ENCODE data around the gene ARCN1.

The ARCN1 gene

DNA sequence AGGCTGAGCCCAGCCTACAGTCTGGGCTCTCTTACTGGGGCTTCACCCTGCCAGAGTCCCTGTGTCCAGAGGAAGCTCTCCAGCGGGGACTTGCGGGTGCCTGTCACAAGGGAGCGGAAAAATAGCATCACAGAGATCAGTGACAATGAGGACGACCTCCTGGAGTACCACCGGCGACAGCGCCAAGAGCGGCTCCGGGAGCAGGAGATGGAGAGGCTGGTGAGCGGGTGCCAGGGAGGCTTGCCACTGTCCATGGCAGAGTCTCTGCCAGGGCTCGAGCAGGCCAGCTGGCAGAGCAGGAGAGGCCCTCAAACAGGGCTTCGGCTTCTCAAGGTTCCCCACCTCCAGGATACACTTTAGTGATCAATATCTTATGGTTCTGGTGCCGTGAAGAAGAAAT, 56.2 kb downstream of the ARCN1 start:
- no peak for TF ChIP-seq POLR2A (IDR thresholded peaks at IDR 0.05; ENCODE audit: low read depth, low read length)
- no peak for DNase-seq (ENCODE audit: insufficient read length, low spot score)
- no peak for FAIRE-seq

DNA sequence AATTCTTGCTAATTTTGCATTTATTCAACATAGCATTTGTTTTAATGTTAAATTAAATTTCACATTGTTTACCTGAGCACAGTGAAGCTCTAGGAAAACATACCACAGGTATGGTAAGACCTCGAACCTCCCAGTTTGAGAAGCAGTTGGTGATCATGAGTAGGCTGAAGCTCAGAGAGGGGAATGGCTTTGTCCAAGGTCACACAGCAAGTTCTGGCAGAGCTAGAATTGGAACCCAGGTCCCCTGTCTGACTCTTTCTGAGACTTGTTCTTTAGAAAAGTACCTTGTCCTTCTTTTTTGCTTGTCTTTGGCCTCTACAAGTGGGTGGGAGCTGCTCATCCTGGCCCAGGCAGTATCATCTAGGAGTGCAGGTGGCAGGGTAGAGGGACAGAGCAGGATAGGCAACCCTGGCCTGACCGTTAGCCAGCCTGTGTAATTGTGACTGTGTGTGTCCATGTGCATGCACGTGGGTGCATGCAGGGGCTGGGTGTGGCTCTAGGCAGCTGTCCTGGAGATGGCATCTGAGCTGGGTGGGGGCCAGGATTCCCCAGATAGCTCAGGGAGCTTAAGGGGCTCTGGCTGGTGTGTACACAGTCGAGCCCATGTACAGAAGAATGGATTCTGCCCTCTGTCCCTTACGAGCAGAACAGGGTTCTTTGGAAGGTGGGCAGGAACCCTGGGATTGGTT, 56.8 kb downstream of the ARCN1 start:
- no peak for TF ChIP-seq POLR2A (IDR thresholded peaks at IDR 0.05; ENCODE audit: low read depth, low read length)
- DNase-seq (ENCODE audit: insufficient read length, low spot score) (no peak), FAIRE-seq (no peak)

DNA sequence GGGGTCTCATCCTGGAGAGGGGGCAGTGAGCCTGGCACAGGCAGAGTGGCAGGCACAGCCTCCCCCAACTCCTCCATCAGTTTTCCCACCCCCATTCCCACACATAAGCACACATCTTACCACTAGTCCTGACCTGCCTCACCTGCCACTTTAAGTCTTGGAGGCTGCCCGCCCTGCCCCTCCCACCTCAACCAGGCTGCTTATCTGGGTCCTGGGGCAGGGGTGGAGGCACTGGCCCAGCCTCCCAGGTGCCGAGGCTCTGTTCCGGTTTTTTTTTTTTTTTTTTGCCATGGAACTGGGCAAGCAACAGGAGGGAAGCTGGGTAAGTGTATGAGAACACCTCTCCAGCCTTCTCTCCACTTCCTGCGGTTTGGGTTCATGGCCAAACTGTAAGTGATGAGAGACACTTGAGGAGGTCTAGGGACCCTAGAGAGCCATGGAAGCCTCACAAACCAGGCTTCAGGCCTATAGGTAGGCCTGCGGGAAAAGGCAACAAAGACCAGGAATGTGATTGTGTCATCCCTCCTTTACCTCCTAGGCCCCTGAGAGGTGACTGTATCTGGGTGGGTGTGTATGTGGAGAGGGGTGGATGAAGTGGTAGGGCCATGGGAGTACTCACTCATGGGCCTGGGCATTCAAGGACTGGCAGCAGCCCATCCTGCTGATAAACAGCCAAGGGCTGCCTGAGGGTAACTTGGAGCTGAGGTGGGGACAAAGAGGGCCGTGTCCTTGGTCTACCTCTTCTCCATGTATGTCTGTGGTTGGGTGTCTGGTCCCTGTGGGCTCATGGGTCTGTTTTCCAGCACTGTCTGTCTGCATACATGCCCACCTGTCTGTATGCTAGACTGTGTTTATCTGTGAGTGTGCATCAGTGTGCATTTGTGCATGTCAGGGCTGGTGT, 57.8 kb downstream of the ARCN1 start:
- FAIRE-seq (no peak), DNase-seq (ENCODE audit: insufficient read length, low spot score) (no peak)
- TF ChIP-seq POLR2A (IDR thresholded peaks at IDR 0.05; ENCODE audit: low read depth, low read length) = no peak

DNA sequence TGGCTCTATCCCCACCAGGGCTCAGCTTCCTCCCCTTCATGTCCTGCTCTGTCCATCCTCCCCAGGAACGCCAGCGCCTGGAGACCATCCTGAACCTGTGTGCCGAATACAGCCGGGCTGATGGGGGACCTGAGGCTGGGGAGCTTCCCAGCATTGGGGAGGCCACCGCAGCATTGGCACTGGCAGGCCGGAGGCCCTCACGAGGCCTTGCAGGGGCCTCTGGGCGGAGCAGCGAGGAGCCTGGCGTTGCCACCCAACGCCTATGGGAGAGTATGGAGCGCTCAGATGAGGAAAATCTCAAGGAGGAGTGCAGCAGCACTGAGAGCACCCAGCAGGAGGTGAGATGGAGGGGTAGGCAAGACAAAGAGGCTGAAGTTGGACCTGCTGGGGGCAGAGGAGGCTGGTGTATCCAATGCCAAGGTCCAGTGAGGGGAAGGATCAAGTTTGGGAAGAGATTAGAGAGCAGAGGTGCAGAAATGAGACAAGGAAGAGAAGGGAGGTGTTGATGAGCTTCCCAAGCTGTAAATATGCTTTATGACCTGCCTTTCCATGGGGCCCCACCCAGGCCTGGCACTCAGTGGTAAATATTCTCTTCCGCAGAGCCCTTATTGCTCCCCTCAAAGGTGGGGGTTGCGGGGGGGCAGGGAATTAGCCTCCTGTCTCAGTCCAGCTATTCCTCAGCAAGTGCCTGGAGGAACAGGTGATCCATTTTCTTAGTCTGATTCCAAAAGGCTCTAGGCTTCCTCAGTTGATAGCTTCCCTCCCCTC, 59.1 kb downstream of the ARCN1 start:
- TF ChIP-seq POLR2A (IDR thresholded peaks at IDR 0.05; ENCODE audit: low read depth, low read length) = no peak
- no peak for FAIRE-seq
- no peak for DNase-seq (ENCODE audit: insufficient read length, low spot score)

DNA sequence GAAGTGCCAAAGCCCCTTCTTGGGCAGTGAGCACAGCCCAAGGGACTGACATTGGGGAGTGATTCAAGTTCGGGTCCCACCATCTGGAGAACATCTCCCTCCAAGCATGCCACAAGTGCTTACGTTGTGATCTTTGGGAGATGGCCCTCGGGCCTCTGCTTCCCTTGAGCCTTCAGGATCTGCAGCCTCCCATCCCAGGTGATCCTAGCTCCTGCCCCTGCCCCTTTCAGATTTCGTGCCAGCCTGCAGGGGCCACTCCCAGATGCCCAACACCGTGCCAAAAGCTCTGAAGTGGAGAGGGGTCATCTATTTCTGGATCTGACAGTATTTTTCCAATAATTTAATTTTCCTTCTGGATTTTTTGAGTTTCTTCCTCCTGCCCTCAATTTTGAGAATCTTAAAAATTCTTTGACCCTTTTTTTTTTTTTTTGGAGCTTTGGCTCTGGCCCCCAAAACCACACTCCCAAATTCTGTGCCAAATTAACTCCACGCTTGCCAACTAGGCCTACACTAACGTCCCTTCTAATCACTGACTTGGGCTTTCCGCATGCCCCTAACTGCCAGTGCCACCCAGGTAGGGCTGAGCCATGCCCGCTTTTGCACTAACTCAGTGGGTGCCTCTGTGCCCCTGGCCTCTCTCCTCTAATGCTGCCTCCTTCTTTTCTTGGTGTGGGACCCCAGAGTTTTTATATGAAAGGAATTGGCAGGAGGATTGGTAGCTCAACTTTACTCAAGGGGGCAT, 60.5 kb downstream of the ARCN1 start:
- FAIRE-seq = no peak
- DNase-seq (ENCODE audit: insufficient read length, low spot score) = no peak

DNA sequence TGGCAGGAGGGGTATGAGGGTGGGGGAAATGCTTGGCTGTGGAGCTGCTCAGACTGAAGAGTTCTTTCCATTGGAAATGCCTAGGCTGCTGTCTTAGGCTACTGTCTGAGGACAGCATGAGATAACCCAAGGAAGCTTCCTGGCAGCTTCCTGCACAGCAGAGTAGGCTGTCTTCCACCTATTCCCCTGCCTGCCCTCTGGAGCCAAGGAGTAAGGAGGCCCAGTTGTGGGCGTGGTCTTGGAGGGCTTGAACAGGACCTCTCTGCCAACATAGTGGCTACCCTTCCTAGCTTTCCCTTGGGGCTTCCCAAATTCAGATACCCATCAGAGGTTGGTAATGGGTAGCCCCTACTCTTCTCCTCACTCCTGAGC, 61.1 kb downstream of the ARCN1 start:
- FAIRE-seq = no peak

More for the DNA sequence above, 60.5 kb downstream of the ARCN1 start:
- TF ChIP-seq POLR2A (IDR thresholded peaks at IDR 0.05; ENCODE audit: low read depth, low read length) = no peak

DNA sequence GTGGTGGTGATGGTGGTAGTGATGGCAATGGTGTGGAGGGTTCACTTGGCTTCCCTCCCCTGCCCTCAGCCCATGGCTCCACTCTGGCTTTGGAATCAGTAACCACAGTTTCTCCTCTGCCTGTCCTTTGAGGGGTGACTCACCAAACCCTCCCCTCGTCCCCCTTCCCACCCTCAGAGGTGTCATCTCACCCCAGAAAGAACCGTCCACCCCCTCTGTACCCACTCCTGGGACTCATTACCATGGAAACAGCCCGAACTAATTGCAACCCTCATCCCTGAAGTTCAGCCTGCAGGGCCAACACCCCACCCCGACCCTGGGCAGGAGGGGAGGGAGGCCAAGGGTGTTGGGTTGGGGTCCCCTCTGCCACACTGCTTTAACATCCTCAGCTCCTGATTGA, 61.8 kb downstream of the ARCN1 start:
- FAIRE-seq (no peak), DNase-seq (ENCODE audit: insufficient read length, low spot score) (no peak)
- no peak for TF ChIP-seq POLR2A (IDR thresholded peaks at IDR 0.05; ENCODE audit: low read depth, low read length)

More for the DNA sequence above, 61.1 kb downstream of the ARCN1 start:
- TF ChIP-seq POLR2A (IDR thresholded peaks at IDR 0.05; ENCODE audit: low read depth, low read length) = no peak
- DNase-seq (ENCODE audit: insufficient read length, low spot score) = no peak

DNA sequence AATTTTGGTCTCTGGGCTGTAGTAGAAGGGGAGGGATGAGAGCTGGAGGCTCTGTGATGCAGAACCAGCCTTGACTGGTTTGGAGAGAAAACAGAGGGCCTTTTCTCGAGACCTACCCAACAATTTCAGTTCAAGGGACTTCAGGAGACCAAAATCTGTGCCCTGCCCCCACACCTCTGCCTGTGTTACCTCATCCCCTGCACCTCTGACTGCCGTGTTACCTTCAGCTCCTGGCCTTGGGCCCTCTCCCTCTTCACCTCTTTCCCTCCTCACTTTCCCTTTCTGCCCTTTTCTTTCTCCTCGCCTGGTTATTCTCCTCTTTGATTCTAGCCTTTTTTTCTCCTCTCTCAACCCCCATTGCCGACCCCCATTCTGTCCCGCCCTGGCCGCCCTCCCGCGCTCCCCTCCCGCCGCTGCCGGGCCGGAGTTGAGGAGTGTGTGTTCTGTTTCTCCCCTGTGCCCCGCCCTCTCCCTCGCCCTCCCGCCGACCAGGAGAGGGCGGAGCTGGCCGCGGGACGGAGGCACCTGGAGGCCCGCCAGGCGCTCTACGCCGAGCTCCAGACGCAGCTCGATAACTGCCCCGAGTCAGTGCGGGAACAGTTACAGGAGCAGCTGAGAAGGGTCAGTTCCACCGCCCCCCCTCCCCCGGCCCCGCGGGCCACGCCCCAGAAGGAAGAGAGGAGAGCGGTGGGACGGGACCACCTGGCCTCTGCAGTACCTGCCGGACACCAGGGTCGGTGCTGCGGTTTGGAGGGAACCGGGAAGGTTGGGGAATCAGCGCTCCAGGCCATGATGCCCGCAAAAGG, 62.4 kb downstream of the ARCN1 start:
- TF ChIP-seq POLR2A (IDR thresholded peaks at IDR 0.05; ENCODE audit: low read depth, low read length) = no peak
- FAIRE-seq (no peak), DNase-seq (ENCODE audit: insufficient read length, low spot score) (no peak)

DNA sequence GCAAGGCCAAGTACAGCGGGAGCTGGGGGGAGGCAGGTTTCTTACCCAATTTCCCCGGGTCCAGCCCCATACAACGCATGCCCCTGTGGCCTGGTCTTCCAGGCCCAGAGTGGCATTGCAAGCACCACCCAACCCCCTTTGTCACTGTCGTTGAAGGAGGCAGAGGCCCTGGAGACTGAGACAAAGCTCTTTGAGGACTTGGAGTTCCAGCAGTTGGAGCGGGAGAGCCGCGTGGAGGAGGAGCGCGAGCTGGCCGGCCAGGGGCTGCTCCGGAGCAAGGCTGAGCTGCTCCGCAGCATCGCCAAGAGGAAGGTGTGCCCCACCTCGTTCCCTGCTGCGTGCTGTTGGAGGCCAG, 63.0 kb downstream of the ARCN1 start:
- DNase-seq (ENCODE audit: insufficient read length, low spot score) (no peak), FAIRE-seq (no peak)
- no peak for TF ChIP-seq POLR2A (IDR thresholded peaks at IDR 0.05; ENCODE audit: low read depth, low read length)

DNA sequence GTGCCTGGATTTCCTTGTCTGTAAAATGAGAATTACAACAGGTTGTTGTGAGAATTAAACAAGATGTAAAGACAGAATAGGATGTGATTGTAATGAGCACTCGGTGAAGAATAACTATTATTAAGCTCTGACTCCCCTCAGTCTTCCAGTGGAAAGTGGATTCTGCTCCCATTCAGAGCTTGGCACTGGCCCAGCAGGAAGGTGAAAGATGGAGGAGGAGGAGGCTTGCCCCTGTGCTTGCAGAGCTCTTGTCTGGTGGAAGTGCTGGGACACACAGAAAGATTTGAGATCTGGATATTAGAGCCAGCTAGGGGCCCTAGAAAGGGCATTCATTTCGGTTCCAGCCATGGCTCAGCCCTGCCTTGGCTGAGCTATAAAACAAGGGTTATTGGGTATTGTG, 63.4 kb downstream of the ARCN1 start:
- FAIRE-seq = no peak
- no peak for TF ChIP-seq POLR2A (IDR thresholded peaks at IDR 0.05; ENCODE audit: low read depth, low read length)
- DNase-seq (ENCODE audit: insufficient read length, low spot score) = no peak

DNA sequence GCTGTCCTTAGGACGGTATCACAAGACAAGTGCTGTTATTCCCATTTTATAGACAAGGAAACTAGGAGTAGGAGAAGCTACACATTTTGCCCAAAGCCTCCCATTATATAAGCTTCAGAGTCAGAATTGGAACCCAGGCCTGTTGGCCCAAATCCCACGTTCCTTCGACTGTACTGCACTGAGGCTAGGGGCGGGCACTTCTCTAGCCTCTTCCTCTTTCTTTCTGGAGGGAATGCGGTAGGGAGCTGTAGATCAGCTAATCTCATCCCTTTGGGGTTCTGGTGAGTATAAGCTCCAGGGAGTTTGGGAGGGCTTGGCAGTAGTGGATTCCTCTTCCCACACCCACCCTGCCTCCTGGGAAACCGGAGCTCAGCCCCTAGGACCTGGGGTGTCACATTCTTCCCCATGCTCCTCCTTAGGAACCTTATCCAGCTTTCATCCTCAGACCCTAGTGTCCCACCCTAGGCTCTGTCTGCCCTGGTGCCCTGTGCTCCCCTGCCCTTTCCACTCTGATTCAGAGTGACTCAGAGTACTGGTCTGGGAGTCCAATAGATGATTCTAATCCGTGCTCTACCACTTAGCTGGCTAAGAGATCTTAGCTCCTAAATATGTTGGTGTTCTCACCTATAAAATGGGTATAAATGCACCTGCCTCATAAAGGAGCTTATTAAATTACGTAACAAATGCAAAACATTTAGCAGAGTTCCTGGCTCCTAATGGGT, 64.5 kb downstream of the ARCN1 start:
- DNase-seq (ENCODE audit: insufficient read length, low spot score) (no peak), FAIRE-seq (no peak)
- no peak for TF ChIP-seq POLR2A (IDR thresholded peaks at IDR 0.05; ENCODE audit: low read depth, low read length)

DNA sequence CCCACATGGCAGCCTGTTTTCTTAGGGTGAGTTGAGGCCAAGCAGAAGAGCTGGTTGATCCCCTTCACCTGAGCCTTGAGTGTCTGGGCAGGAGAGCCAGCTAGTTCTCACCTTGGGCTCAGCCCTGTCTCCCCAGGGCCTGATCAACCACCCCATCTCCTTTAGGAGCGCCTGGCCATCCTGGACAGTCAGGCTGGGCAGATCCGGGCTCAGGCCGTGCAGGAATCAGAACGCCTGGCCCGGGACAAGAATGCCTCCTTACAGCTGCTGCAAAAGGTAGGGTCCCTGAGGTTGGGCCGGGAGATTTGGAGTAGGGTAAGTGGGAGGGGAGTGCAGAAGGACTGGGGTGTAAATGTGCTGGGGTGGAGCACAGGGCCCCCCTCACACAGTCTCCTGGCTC, 66.5 kb downstream of the ARCN1 start:
- FAIRE-seq (no peak), DNase-seq (ENCODE audit: insufficient read length, low spot score) (no peak)
- no peak for TF ChIP-seq POLR2A (IDR thresholded peaks at IDR 0.05; ENCODE audit: low read depth, low read length)
